Fibroblast of lung (primary cell): ENCODE measurements around the gene SELENOI. TPM values are rescaled to one million over a fixed set of nuclear protein-coding genes. Genes with fewer than 3 reads are reported as not detected.
A peak's percentile ranks its signal among the peaks of the same experiment; 100 is the strongest.

Source experiments
- DNase-seq, 2 donors: peaks; one replicate each; pipeline versions ENCODE4 v3.0.0 to v3.0.0-alpha.2; 2010; ENCODE audit warnings: low read depth in 2 of 2
- H2AFZ ChIP-seq: 2 replicates; pipeline ENCODE4 v1.5.1; 2012; ENCODE audit warnings: low read length, control low read depth, inconsistent platforms
- H3K27ac ChIP-seq: 2 replicates; pipeline ENCODE4 v1.5.1; 2011; ENCODE audit warnings: low read length, control low read depth; ENCODE audit not compliant: insufficient read depth
- H3K27me3 ChIP-seq: 2 replicates; pipeline ENCODE4 v1.5.1; 2011; ENCODE audit warnings: mild to moderate bottlenecking, low read length; ENCODE audit not compliant: control insufficient read depth, insufficient read depth
- H3K36me3 ChIP-seq: 2 replicates; pipeline ENCODE4 v1.5.1; 2011; ENCODE audit warnings: low read length; ENCODE audit not compliant: control insufficient read depth, insufficient read depth
- H3K4me1 ChIP-seq: 2 replicates; pipeline ENCODE4 v1.5.1; 2011; ENCODE audit warnings: low read length; ENCODE audit not compliant: control insufficient read depth, insufficient read depth; ENCODE audit errors: extremely low read depth
- H3K4me2 ChIP-seq: 2 replicates; pipeline ENCODE4 v1.5.1; 2011; ENCODE audit warnings: low read length, control low read depth; ENCODE audit not compliant: insufficient read depth; ENCODE audit errors: extremely low read depth
- H3K4me3 ChIP-seq, 4 experiments: fragments of 200-600 bp in 1 of 4; sonication (generic) in 1 of 4; replicated peaks in 1 of 4; 2 replicates each; pipeline ENCODE4 v1.5.1; 2011 to 2016; ENCODE audit warnings: low read length in 4 of 4, low read depth in 3 of 4, mild to moderate bottlenecking in 3 of 4, control low read depth in 2 of 4, inconsistent platforms in 1 of 4, mixed read lengths in 1 of 4; ENCODE audit not compliant: insufficient read depth in 1 of 4; ENCODE audit errors: control extremely low read depth in 1 of 4
- H3K79me2 ChIP-seq: 2 replicates; pipeline ENCODE4 v1.5.1; 2012; ENCODE audit warnings: mild to moderate bottlenecking, low read length, inconsistent platforms; ENCODE audit not compliant: control insufficient read depth, insufficient read depth
- H3K9ac ChIP-seq: 2 replicates; pipeline ENCODE4 v1.5.1; 2011; ENCODE audit warnings: mild to moderate bottlenecking, low read length, control low read depth; ENCODE audit not compliant: insufficient read depth
- H3K9me3 ChIP-seq: 2 replicates; pipeline ENCODE4 v1.5.1; 2012; ENCODE audit warnings: low read depth, low read length; ENCODE audit not compliant: control insufficient read depth, insufficient read depth
- H4K20me1 ChIP-seq: 2 replicates; pipeline ENCODE4 v1.5.1; 2011; ENCODE audit warnings: low read length; ENCODE audit not compliant: control insufficient read depth, insufficient read depth; ENCODE audit errors: extremely low read depth
- EZH2 ChIP-seq: IDR thresholded peaks from 2 replicates; pipeline ENCODE4 v1.5.1; 2012; ENCODE audit warnings: low read length, control low read depth, mild to moderate bottlenecking; ENCODE audit errors: missing control alignments
- polyA plus RNA-seq, 2 donors: library from polyadenylated mRNA; depleted of rRNA in 1 of 2; stranded (reverse) in 1 of 2; unstranded in 1 of 2; fragments of >200 nt; gene quantifications; 2 replicates each; pipeline ENCODE4 v1.2.1, GENCODE V29; 2011 to 2012; ENCODE audit warnings: missing spikeins in 1 of 2
- total RNA-seq: library from RNA; depleted of rRNA; stranded (reverse); fragments of >200 nt; gene quantifications from 2 replicates; pipeline ENCODE4 v1.2.1, GENCODE V29; 2014
- TF ChIP-seq, protein P1 (sequence below), 2 donors: IDR thresholded peaks in 1 of 2; conservative IDR thresholded peaks in 1 of 2; 1 replicate in 1 of 2; 2 replicates in 1 of 2; pipeline ENCODE4 v1.5.1; 2011 to 2012; ENCODE audit warnings: low read length in 2 of 2, control low read depth in 1 of 2, inconsistent platforms in 1 of 2, low read depth in 1 of 2, mild to moderate bottlenecking in 1 of 2

Gene SELENOI
- total and polyA plus RNA-seq, 2 donors (not counting 1 experiment from before 2014, with no cell fraction given) = 11.9 to 18.8 TPM

DNA sequence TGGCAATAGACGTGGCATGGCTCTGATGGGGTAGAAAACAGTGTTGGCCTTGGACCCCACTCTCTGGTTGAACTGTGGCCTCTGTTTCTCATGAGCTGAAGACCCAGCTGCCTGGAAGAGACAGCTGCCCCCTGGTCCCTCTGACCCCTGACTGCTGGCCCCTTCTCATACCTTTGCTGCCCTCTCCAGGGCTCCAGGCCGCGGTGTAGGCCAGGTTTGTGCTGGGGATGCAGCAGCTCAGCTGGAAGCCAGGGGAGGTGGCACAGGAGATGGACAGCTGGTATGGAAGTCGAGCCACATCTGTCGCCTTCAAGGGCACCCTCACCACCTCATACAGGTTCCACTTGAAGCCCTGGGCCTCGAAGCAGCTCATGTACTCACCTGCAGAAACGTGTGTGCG, 31.7 kb upstream of the SELENOI start:
- H3K4me3 ChIP-seq = no peak overlapping the region
- no peaks in the 10 kb centered on the region for H3K4me1 ChIP-seq
- H2AFZ ChIP-seq = no peak overlapping the region
- H3K9me3 ChIP-seq = no peaks in the 10 kb centered on the region
- H3K4me2 ChIP-seq = no peak overlapping the region
- TF ChIP-seq EZH2 = no peak
- TF ChIP-seq, protein P1, sequence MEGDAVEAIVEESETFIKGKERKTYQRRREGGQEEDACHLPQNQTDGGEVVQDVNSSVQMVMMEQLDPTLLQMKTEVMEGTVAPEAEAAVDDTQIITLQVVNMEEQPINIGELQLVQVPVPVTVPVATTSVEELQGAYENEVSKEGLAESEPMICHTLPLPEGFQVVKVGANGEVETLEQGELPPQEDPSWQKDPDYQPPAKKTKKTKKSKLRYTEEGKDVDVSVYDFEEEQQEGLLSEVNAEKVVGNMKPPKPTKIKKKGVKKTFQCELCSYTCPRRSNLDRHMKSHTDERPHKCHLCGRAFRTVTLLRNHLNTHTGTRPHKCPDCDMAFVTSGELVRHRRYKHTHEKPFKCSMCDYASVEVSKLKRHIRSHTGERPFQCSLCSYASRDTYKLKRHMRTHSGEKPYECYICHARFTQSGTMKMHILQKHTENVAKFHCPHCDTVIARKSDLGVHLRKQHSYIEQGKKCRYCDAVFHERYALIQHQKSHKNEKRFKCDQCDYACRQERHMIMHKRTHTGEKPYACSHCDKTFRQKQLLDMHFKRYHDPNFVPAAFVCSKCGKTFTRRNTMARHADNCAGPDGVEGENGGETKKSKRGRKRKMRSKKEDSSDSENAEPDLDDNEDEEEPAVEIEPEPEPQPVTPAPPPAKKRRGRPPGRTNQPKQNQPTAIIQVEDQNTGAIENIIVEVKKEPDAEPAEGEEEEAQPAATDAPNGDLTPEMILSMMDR (conservative IDR thresholded peaks at IDR 0.05 in 1 of 2, IDR thresholded peaks at IDR 0.05 in 1 of 2; ENCODE audit: low read depth in 1 of 2, low read length in 2 of 2) = peak in 1 of 2 donors; percentile 3
- H3K27ac ChIP-seq = no peak overlapping the region
- DNase-seq = no peak
- H3K79me2 ChIP-seq = no peaks in the 10 kb centered on the region
- peaks cover 14% of the 10 kb centered on the region for H3K27me3 ChIP-seq
- H3K9ac ChIP-seq = no peak overlapping the region
- H4K20me1 ChIP-seq = no peaks in the 10 kb centered on the region
- H3K36me3 ChIP-seq = no peaks in the 10 kb centered on the region

DNA sequence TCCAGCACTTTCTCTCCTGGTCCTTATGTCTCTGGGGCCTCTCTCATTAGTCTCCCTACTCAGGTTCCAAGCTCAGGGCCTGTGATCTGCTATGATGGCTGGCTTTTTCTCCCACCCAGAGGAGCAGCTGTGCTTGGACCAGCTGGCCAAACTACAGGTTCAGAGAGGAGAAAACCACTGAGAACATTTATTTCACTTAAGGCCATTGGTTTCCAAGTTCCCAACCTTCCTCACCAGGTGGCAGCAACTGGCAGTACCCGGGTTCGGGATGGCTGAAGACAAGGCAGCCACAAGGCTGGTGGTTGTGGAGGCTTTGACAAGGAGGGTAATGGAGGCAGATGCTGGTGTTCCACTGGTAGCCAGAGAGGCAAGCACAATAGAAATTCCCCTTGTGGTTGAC, 29.9 kb upstream of the SELENOI start:
- no peak overlapping the region for H3K27ac ChIP-seq
- H3K4me1 ChIP-seq = no peaks in the 10 kb centered on the region
- no peak overlapping the region for H3K4me2 ChIP-seq
- H2AFZ ChIP-seq = no peak overlapping the region
- no peaks in the 10 kb centered on the region for H3K36me3 ChIP-seq
- no peaks in the 10 kb centered on the region for H4K20me1 ChIP-seq
- peaks cover 14% of the 10 kb centered on the region for H3K27me3 ChIP-seq
- H3K9ac ChIP-seq = no peak overlapping the region
- H3K9me3 ChIP-seq = no peaks in the 10 kb centered on the region
- no peak for TF ChIP-seq EZH2
- TF ChIP-seq, protein P1 (conservative IDR thresholded peaks at IDR 0.05 in 1 of 2, IDR thresholded peaks at IDR 0.05 in 1 of 2; ENCODE audit: low read depth in 1 of 2, low read length in 2 of 2) = peak in 1 of 2 donors; percentile 21
- H3K79me2 ChIP-seq = no peaks in the 10 kb centered on the region
- H3K4me3 ChIP-seq = no peak overlapping the region
- no peak for DNase-seq

DNA sequence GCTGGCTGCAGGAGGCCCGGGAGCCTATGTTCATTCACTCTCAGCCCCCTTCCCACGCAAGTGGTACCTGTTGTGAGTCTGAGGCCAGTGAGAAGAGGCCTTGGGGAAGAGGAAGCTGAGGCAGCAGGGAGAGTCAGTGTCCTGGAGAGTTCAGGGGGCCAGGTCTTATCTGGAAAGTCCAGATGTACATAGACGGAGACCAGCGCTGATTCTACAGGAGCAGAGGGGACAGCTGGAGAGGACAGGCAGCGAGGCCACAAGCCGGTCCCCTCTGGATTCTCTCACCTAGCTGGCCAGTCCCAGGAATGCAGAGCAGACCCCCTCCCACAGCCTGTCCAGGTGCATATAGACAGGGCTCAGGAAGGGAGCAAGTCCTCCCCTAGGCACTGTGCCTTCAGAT, 29.1 kb upstream of the SELENOI start:
- Histone ChIP-seq H3K9ac (no peak overlapping the region), H3K36me3 (no peaks in the 10 kb centered on the region), H3K4me2 (no peak overlapping the region), H3K4me3 (no peak overlapping the region), H2AFZ (no peak overlapping the region), H3K79me2 (no peaks in the 10 kb centered on the region), H3K4me1 (no peaks in the 10 kb centered on the region), H3K27me3 (peaks cover 14% of the 10 kb centered on the region), H3K9me3 (no peaks in the 10 kb centered on the region), H4K20me1 (no peaks in the 10 kb centered on the region), H3K27ac (no peak overlapping the region)
- no peak for DNase-seq
- TF ChIP-seq, protein P1 (conservative IDR thresholded peaks at IDR 0.05 in 1 of 2, IDR thresholded peaks at IDR 0.05 in 1 of 2; ENCODE audit: low read depth in 1 of 2, low read length in 2 of 2) = no peak
- TF ChIP-seq EZH2 = no peak
